HepG2 (cell line): ENCODE results near the gene FRMD8. TPM values are rescaled to one million over a fixed set of nuclear protein-coding genes. Genes with fewer than 3 reads are reported as not detected.

ENCODE experiments used
- BORCS8-MEF2B ChIP-seq: sonication (generic); formaldehyde crosslinking; IDR thresholded peaks from 2 replicates; pipeline ENCODE4 v1.8.0; 2022; ENCODE audit warnings: mild to moderate bottlenecking, missing genetic modification reagents
- CREM ChIP-seq, 2 experiments: sonication (generic) in 1 of 2; formaldehyde crosslinking in 1 of 2; IDR thresholded peaks; 2 replicates each; pipeline versions ENCODE4 v1.4.0 to v1.6.1; 2016 to 2020; ENCODE audit warnings: antibody characterized with exemption in 1 of 2, mild to moderate bottlenecking in 1 of 2, missing genetic modification reagents in 1 of 2
- HIC2 ChIP-seq: sonication (generic); formaldehyde crosslinking; IDR thresholded peaks from 2 replicates; pipeline ENCODE4 v1.9.0; 2022; ENCODE audit warnings: low read depth, missing genetic modification reagents
- HMGA1 ChIP-seq: sonication (generic); formaldehyde crosslinking; conservative IDR thresholded peaks from 2 replicates; pipeline ENCODE4 v1.4.0; 2020; ENCODE audit warnings: missing genetic modification reagents
- MIER2 ChIP-seq: IDR thresholded peaks from 2 replicates; pipeline ENCODE4 v1.6.1; 2016; ENCODE audit warnings: missing biosample characterization, missing genetic modification reagents
- SNAPC2 ChIP-seq: sonication (generic); formaldehyde crosslinking; IDR thresholded peaks from 2 replicates; pipeline ENCODE4 v1.8.1; 2022; ENCODE audit warnings: mild to moderate bottlenecking, missing genetic modification reagents
- SNRNP70 ChIP-seq: fragments of 200-400 bp; formaldehyde crosslinking; IDR thresholded peaks from 2 replicates; pipeline ENCODE4 v1.6.1; 2017; ENCODE audit warnings: mild to moderate bottlenecking, low read depth, low read length, moderate library complexity
- SP140L ChIP-seq: sonication (generic); formaldehyde crosslinking; IDR thresholded peaks from 2 replicates; pipeline ENCODE4 v1.4.0; 2020; ENCODE audit warnings: missing genetic modification reagents, borderline replicate concordance
- TRIM22 ChIP-seq: fragments of 450-650 bp; IDR thresholded peaks from 2 replicates; pipeline ENCODE4 v1.6.1; 2017
- ZFX ChIP-seq: sonication (generic); formaldehyde crosslinking; IDR thresholded peaks from 2 replicates; pipeline ENCODE4 v1.4.0; 2020; ENCODE audit warnings: mild to moderate bottlenecking, low read depth, missing genetic modification reagents, moderate library complexity
- ZMAT5 ChIP-seq: sonication (generic); formaldehyde crosslinking; IDR thresholded peaks from 2 replicates; pipeline ENCODE4 v1.5.0; 2020; ENCODE audit warnings: mild to moderate bottlenecking, low read depth, missing genetic modification reagents, borderline replicate concordance
- ZNF234 ChIP-seq: sonication (generic); formaldehyde crosslinking; conservative IDR thresholded peaks from 2 replicates; pipeline ENCODE4 v1.5.1; 2020; ENCODE audit warnings: mild to moderate bottlenecking, missing genetic modification reagents
- ZNF235 ChIP-seq: sonication (generic); formaldehyde crosslinking; IDR thresholded peaks from 2 replicates; pipeline ENCODE4 v1.8.1; 2023; ENCODE audit warnings: mild to moderate bottlenecking, missing genetic modification reagents, borderline replicate concordance
- ZNF280B ChIP-seq: sonication (generic); formaldehyde crosslinking; IDR thresholded peaks from 2 replicates; pipeline ENCODE4 v1.5.0; 2020; ENCODE audit warnings: missing genetic modification reagents, mild to moderate bottlenecking, borderline replicate concordance
- ZNF460 ChIP-seq: sonication (generic); formaldehyde crosslinking; IDR thresholded peaks from 2 replicates; pipeline ENCODE4 v1.5.1; 2020; ENCODE audit warnings: missing genetic modification reagents, mild to moderate bottlenecking, borderline replicate concordance
- ZNF496 ChIP-seq: sonication (generic); formaldehyde crosslinking; IDR thresholded peaks from 2 replicates; pipeline ENCODE4 v1.8.1; 2023; ENCODE audit warnings: mild to moderate bottlenecking, moderate library complexity, missing genetic modification reagents; ENCODE audit not compliant: insufficient replicate concordance
- ZNF513 ChIP-seq: sonication (generic); formaldehyde crosslinking; conservative IDR thresholded peaks from 2 replicates; pipeline ENCODE4 v1.5.0; 2020; ENCODE audit warnings: missing genetic modification reagents
- ZNF639 ChIP-seq: conservative IDR thresholded peaks from 2 replicates; pipeline ENCODE4 v1.6.1; 2018; ENCODE audit warnings: missing genetic modification reagents
- ZNF709 ChIP-seq: sonication (generic); formaldehyde crosslinking; IDR thresholded peaks from 2 replicates; pipeline ENCODE4 v1.5.0; 2020; ENCODE audit warnings: mild to moderate bottlenecking, missing genetic modification reagents
- ZNF790 ChIP-seq: sonication (generic); formaldehyde crosslinking; IDR thresholded peaks from 2 replicates; pipeline ENCODE4 v1.8.0; 2022; ENCODE audit warnings: missing genetic modification reagents, mild to moderate bottlenecking, borderline replicate concordance
- polyA plus RNA-seq, 8 experiments: library from polyadenylated mRNA; depleted of rRNA in 3 of 8; stranded (reverse) in 7 of 8; unstranded in 1 of 8; fragments of >200 nt; fragmentation: Illumina TruSeq in 4 of 8; extraction: Trizol in 4 of 8; gene quantifications; 2 replicates each; pipeline versions ENCODE4 v1.2.1 to v1.2.3, GENCODE V29; 2011 to 2016; ENCODE audit warnings: low read depth in 4 of 8, missing spikeins in 1 of 8, mixed read lengths in 1 of 8; ENCODE audit not compliant: insufficient read depth in 1 of 8
- total RNA-seq, 5 experiments: library from RNA; depleted of rRNA; stranded (reverse); fragments of >200 nt; fragmentation: Illumina TruSeq; extraction: Trizol; gene quantifications; 2 replicates each; pipeline ENCODE4 v1.2.3, GENCODE V29; 2016; ENCODE audit warnings: low read depth in 1 of 5

FRMD8 gene
- total and polyA plus RNA-seq, 2 of the 13 experiments (the other 11 are each of a cell fraction or from before 2014, with no cell fraction given) = 5.8 to 20.6 TPM

GRCh38 chr11:65418681-65419459, 32.4 kb downstream of the FRMD8 start (continued):
- TF ChIP-seq ZNF513 (CRISPR knock-in tag) (no peak), MIER2 (CRISPR knock-in tag) (no peak), SNAPC2 (CRISPR knock-in tag) (peak; percentile 88; the same call in 1 of the 2 replicates), ZNF235 (CRISPR knock-in tag) (peak; percentile 86; the same call in 1 of the 2 replicates), ZNF280B (CRISPR knock-in tag) (no peak; the same call in 1 of the 2 replicates), HIC2 (CRISPR knock-in tag) (peak; percentile 87; the same call in 1 of the 2 replicates), ZNF639 (CRISPR knock-in tag) (no peak; the same call in 1 of the 2 replicates), SP140L (peak; percentile 24; the same call in 1 of the 2 replicates), ZNF790 (CRISPR knock-in tag) (no peak), CREM (IDR thresholded peaks at IDR 0.05) (peak; percentile 94), CREM (CRISPR knock-in tag; IDR thresholded peaks at IDR 0.05) (no peak), BORCS8-MEF2B (CRISPR knock-in tag) (peak; percentile 90), ZMAT5 (no peak), SNRNP70 (no peak), ZFX (CRISPR knock-in tag) (peak; percentile 98), ZNF709 (CRISPR knock-in tag) (no peak), ZNF496 (no peak), TRIM22 (no peak), ZNF460 (CRISPR knock-in tag) (peak; percentile 52; the same call in 1 of the 2 replicates), HMGA1 (CRISPR knock-in tag) (no peak), ZNF234 (CRISPR knock-in tag) (no peak)
